ENCODE data around the gene ACTG2.

- TF ChIP-seq SPI1 (IDR thresholded peaks at IDR 0.05; ENCODE audit: borderline replicate concordance, low read depth) (no peak), POLR2AphosphoS5 (IDR thresholded peaks at IDR 0.05; ENCODE audit: low read depth) (no peak)
- TF ChIP-seq, protein P1, sequence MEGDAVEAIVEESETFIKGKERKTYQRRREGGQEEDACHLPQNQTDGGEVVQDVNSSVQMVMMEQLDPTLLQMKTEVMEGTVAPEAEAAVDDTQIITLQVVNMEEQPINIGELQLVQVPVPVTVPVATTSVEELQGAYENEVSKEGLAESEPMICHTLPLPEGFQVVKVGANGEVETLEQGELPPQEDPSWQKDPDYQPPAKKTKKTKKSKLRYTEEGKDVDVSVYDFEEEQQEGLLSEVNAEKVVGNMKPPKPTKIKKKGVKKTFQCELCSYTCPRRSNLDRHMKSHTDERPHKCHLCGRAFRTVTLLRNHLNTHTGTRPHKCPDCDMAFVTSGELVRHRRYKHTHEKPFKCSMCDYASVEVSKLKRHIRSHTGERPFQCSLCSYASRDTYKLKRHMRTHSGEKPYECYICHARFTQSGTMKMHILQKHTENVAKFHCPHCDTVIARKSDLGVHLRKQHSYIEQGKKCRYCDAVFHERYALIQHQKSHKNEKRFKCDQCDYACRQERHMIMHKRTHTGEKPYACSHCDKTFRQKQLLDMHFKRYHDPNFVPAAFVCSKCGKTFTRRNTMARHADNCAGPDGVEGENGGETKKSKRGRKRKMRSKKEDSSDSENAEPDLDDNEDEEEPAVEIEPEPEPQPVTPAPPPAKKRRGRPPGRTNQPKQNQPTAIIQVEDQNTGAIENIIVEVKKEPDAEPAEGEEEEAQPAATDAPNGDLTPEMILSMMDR (IDR thresholded peaks at IDR 0.05; ENCODE audit: insufficient read depth, low read length), result no peak
Measured at GRCh38 chr2:73918856-73919255, 26.0 kb downstream of the ACTG2 start.
